Osteocyte (in vitro differentiated cells): Measurements from ENCODE around the gene EPHA2. TPM values are rescaled to one million over a fixed set of nuclear protein-coding genes. Genes with fewer than 3 reads are reported as not detected.

Experiments
- DNase-seq: peaks from one replicate; pipeline ENCODE4 v3.0.0; 2021; ENCODE audit warnings: mixed read lengths; ENCODE audit not compliant: unreplicated experiment; ENCODE audit errors: extremely low spot score
- H3K27ac Mint-ChIP-seq: one replicate; pipeline ENCODE4 v1.8.0; 2021; ENCODE audit warnings: mild to moderate bottlenecking, mixed read lengths; ENCODE audit not compliant: unreplicated experiment
- H3K27me3 Mint-ChIP-seq: one replicate; pipeline ENCODE4 v1.8.0; 2021; ENCODE audit warnings: mixed read lengths; ENCODE audit not compliant: unreplicated experiment
- H3K36me3 Mint-ChIP-seq: one replicate; pipeline ENCODE4 v1.8.0; 2021; ENCODE audit warnings: mixed read lengths; ENCODE audit not compliant: unreplicated experiment
- H3K4me1 Mint-ChIP-seq: one replicate; pipeline ENCODE4 v1.8.0; 2021; ENCODE audit warnings: mixed read lengths; ENCODE audit not compliant: unreplicated experiment
- H3K4me3 Mint-ChIP-seq: one replicate; pipeline ENCODE4 v1.8.0; 2021; ENCODE audit warnings: mild to moderate bottlenecking, moderate library complexity, mixed read lengths; ENCODE audit not compliant: unreplicated experiment
- H3K9me3 Mint-ChIP-seq: one replicate; pipeline ENCODE4 v1.8.0; 2021; ENCODE audit warnings: mixed read lengths; ENCODE audit not compliant: unreplicated experiment
- total RNA-seq: library from RNA; stranded (reverse); gene quantifications from 2 replicates; pipeline ENCODE4 v1.2.1, GENCODE V29; 2021
- TF ChIP-seq, protein P1 (sequence below): fragments of 200-600 bp; sonication (generic); IDR thresholded peaks from 2 replicates; pipeline ENCODE4 v1.5.0; 2021; ENCODE audit warnings: antibody characterized with exemption, mild to moderate bottlenecking, moderate library complexity

The EPHA2 gene
- total RNA-seq, 1 donor from 2014 or later = 152 TPM

DNA sequence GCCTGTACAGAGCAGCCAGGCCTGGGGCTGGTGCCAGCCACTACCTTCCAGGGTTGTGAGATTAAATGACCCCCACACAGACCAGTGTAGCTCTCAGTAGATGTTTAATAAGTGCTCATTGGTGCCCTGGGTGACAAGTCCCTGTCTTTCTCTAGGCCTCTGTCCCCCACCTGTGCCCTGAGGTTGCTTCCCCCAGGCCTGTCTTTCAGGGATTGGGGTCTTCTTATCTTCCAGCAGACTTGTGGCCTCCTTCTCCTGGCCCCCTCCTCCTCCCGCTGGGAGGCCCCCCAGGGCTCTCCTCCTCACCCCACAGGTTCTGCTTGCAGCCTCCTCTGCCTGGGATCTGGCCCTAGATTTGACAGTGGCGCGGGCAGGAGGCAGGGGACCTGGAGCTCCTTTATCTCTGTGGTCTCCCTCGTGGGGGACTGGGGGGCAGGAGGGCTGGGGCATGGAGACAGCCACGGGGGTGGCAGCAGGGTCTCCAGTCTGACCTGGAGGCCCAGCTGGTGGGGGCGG is 40.3 kb downstream of the EPHA2 start:
- DNase-seq = no peak
- no peaks in the 10 kb centered on the region for H3K9me3 Mint-ChIP-seq
- H3K4me1 Mint-ChIP-seq = peaks cover 30% of the 10 kb centered on the region
- no peak overlapping the region for H3K27ac Mint-ChIP-seq
- H3K4me3 Mint-ChIP-seq = no peak overlapping the region
- H3K36me3 Mint-ChIP-seq = no peaks in the 10 kb centered on the region
- H3K27me3 Mint-ChIP-seq = no peaks in the 10 kb centered on the region
- TF ChIP-seq, protein P1, sequence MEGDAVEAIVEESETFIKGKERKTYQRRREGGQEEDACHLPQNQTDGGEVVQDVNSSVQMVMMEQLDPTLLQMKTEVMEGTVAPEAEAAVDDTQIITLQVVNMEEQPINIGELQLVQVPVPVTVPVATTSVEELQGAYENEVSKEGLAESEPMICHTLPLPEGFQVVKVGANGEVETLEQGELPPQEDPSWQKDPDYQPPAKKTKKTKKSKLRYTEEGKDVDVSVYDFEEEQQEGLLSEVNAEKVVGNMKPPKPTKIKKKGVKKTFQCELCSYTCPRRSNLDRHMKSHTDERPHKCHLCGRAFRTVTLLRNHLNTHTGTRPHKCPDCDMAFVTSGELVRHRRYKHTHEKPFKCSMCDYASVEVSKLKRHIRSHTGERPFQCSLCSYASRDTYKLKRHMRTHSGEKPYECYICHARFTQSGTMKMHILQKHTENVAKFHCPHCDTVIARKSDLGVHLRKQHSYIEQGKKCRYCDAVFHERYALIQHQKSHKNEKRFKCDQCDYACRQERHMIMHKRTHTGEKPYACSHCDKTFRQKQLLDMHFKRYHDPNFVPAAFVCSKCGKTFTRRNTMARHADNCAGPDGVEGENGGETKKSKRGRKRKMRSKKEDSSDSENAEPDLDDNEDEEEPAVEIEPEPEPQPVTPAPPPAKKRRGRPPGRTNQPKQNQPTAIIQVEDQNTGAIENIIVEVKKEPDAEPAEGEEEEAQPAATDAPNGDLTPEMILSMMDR = no peak

DNA sequence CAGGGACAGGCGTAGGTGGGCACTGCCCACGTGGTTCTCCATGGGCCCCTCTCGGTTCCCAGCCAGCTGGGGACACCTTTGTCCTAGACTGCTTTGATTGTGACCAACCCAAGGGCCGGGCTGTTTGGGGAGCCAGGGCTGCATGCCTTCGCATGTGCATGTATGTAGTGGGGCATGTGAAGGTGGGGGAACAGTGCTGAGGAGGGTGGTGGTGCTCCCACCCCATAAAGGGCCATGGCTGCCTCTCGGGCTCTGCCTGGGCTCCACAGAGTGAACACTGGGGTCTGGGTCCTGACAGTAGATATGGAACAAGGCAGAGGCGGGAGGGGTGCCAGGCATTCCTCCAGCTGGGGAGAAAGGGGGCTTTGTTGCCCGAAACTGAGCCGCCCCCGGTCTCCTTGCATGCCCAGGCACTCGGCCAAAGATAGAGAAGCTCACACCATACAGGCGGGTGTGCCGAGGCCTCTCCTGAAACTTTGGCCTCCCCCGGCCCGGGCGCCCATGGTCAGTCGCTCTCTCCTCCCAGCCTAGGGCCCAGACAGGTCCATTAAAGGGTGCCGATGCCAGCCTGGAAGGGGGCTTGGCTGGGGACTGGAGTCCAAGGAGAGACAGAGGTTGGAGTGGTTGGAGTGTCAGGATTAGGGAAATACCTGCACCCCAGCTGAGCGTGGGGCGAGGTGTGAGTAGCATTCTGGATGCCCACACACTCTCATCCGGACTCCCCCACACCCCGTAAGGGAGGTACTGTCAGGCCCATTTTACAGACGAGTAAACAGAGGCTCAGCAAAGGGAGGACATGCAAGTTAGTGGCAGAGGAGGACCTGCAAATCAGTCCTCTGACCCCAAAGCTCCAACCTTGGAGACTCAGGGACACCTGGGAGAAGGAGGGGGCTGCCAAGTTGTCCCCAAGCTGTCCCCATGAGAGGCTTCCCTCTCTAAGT is 41.1 kb downstream of the EPHA2 start:
- H3K36me3 Mint-ChIP-seq = no peaks in the 10 kb centered on the region
- no peaks in the 10 kb centered on the region for H3K9me3 Mint-ChIP-seq
- peaks cover 30% of the 10 kb centered on the region for H3K4me1 Mint-ChIP-seq
- no peak overlapping the region for H3K27ac Mint-ChIP-seq
- no peak overlapping the region for H3K4me3 Mint-ChIP-seq
- DNase-seq = no peak
- H3K27me3 Mint-ChIP-seq = no peaks in the 10 kb centered on the region
- TF ChIP-seq, protein P1 = no peak

DNA sequence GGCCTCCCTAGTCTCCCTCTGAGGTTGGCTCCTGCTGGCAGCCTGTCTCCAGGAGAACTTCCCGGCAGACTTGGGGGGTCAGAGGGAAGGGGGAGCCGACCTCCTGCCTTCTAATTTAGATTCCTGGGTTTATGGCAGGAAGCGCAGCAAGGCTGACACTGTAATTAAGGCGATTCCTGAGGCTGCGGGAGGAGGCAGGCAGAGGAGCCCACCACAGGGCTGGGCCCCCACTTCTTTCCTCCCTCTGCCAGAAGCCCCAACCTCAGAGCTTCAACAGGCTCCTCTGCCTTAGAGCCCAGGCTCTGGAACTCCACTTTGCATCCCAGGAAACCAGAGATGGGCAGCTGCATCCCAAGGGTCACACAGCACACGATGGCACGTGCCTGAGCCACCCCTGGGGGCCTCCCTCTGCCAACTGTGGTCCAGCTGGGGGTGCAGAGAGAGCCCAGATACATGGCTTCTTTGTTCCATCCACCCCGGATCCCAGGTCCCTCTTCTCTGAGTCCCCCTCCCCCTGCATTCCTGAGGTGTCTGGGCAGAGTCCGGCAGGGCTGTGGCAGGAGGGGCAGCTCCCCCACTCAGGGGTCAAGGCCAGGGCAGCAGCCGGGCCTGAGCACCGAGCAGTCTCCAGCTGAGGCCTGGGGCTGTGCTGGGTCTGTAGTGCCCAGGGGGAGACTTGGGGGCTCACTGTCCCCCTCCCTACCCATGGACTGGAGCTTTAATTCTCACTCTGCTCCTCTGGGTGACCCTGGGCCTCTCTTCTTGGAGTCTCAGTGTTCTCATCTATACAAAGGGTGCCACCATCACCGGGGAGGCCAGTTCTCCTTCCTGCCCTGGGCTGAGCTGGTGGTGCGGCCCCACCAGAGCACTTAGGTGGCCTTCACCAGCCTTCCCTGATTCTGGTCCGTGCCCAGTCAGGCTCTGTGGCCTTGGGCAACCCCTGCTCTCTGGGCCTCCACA is 43.0 kb downstream of the EPHA2 start:
- H3K36me3 Mint-ChIP-seq = no peaks in the 10 kb centered on the region
- H3K9me3 Mint-ChIP-seq = peaks cover 4% of the 10 kb centered on the region
- peaks cover 27% of the 10 kb centered on the region for H3K4me1 Mint-ChIP-seq
- no peak for DNase-seq
- no peaks in the 10 kb centered on the region for H3K27me3 Mint-ChIP-seq
- H3K27ac Mint-ChIP-seq = no peak overlapping the region
- TF ChIP-seq, protein P1 = no peak
- H3K4me3 Mint-ChIP-seq = no peak overlapping the region

DNA sequence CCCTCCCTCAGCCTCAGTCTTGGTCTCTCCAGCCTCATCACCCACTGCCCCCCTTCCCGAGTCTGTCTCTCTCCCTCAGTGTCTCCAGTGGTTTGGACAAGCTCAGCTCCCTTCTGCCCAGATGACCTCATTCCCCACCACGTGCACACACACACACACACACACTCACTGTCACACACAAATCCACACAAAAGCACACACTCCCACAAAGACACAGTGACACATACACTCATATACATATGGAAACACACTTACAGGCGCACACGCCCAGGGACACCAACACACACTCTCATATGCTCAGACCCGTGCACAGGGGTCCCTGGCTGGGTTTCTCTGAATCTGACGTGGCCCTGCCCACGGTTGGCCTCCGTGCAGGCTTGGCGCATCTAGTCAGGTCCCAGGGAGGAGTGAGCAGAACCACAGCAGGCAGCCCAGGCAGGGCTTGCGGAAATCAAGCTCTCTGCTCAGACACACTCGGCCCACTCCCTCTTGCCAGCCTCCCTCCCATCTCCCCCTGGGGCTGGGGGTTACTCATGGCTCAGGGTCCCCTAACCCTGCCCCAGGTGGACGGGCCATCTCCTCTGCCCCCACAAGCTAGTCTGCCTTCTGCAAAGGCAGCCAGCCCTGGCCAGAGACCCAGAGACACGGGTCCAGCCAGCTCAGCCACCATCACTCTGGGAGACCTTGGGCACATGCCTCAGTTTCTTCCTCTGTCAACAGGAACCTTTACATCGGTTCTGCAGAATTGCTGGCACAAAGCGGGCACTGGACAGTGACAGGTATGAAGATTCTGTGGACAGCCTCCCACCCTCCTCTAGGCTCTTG is 43.9 kb downstream of the EPHA2 start:
- H3K4me3 Mint-ChIP-seq = no peak overlapping the region
- no peak for DNase-seq
- TF ChIP-seq, protein P1 = no peak
- H3K36me3 Mint-ChIP-seq = no peaks in the 10 kb centered on the region
- H3K9me3 Mint-ChIP-seq = peaks cover 4% of the 10 kb centered on the region
- no peaks in the 10 kb centered on the region for H3K27me3 Mint-ChIP-seq
- H3K27ac Mint-ChIP-seq = no peak overlapping the region
- H3K4me1 Mint-ChIP-seq = peaks cover 23% of the 10 kb centered on the region
